Stimulated activated CD8-positive, alpha-beta memory T cell treated with anti-CD3 and anti-CD28 coated beads, Interleukin-7, amount 100 ng/mL, for 24 hours (primary cell): ENCODE measurements around the gene TSR1.

ENCODE experiments used
- DNase-seq: peaks from one replicate; pipeline ENCODE4 v3.0.0-alpha.2; 2020; ENCODE audit warnings: low read depth

TSR1 gene

GRCh38 chr17:2279707-2280106, 56.5 kb downstream of the TSR1 start:
- no peak for DNase-seq

- DNase-seq, result no peak
These were observed 58.7 kb downstream of the TSR1 start for GRCh38 chr17:2277429-2278170.

GRCh38 chr17:2275722-2276121, 60.5 kb downstream of the TSR1 start:
- DNase-seq, result no peak

GRCh38 chr17:2274414-2274813, 61.8 kb downstream of the TSR1 start:
- no peak for DNase-seq
